Parathyroid adenoma (tissue), 2 donors: Measurements from ENCODE around the gene CWF19L1.
A peak's percentile ranks its signal among the peaks of the same experiment; 100 is the strongest.
"Not testable (repeated sequence)": the region's sequence is repeated elsewhere in the genome, so short reads cannot be mapped to it uniquely, and the experiment has no call there.

Experiments used
- H2AFZ ChIP-seq: fragments of 300-600 bp; sonication (generic); one replicate; pipeline ENCODE4 v1.7.0; 2017; ENCODE audit warnings: antibody characterized with exemption, mild to moderate bottlenecking
- H3K27ac ChIP-seq: fragments of 300-600 bp; sonication (generic); one replicate; pipeline ENCODE4 v1.7.0; 2017
- H3K27me3 ChIP-seq: fragments of 300-600 bp; sonication (generic); one replicate; pipeline ENCODE4 v1.7.0; 2017; ENCODE audit warnings: low read length; ENCODE audit not compliant: control insufficient read depth, insufficient read depth
- H3K36me3 ChIP-seq: fragments of 300-600 bp; sonication (generic); one replicate; pipeline ENCODE4 v1.7.0; 2017; ENCODE audit warnings: low read length; ENCODE audit not compliant: control insufficient read depth, insufficient read depth
- H3K4me1 ChIP-seq: fragments of 300-600 bp; sonication (generic); one replicate; pipeline ENCODE4 v1.7.0; 2017; ENCODE audit warnings: control low read depth
- H3K4me2 ChIP-seq: fragments of 300-600 bp; sonication (generic); one replicate; pipeline ENCODE4 v1.7.0; 2017; ENCODE audit warnings: low read length
- H3K4me3 ChIP-seq: fragments of 300-600 bp; sonication (generic); one replicate; pipeline ENCODE4 v1.7.0; 2017; ENCODE audit warnings: low read depth, low read length
- H3K79me2 ChIP-seq: fragments of 300-600 bp; sonication (generic); one replicate; pipeline ENCODE4 v1.7.0; 2017; ENCODE audit warnings: control low read depth
- H3K9ac ChIP-seq: fragments of 300-600 bp; sonication (generic); one replicate; pipeline ENCODE4 v1.7.0; 2017; ENCODE audit warnings: mild to moderate bottlenecking
- H3K9me3 ChIP-seq: fragments of 300-600 bp; sonication (generic); one replicate; pipeline ENCODE4 v1.7.0; 2017; ENCODE audit warnings: low read length; ENCODE audit not compliant: control insufficient read depth
- TF ChIP-seq, protein P1 (sequence below): fragments of 300-600 bp; sonication (generic); IDR thresholded peaks from one replicate; pipeline ENCODE4 v1.7.0; 2017; ENCODE audit warnings: antibody characterized with exemption, mild to moderate bottlenecking
- donor health status: primary hyperparathyroidism.

The CWF19L1 gene

GRCh38 chr10:100286051-100287033, 18.9 kb upstream of the CWF19L1 start, which contains the start of gene BLOC1S2:
TSS of gene BLOC1S2 (minus strand) at chr10:100286680. CDS start at chr10:100286659, 21 bp downstream.
- TF ChIP-seq, protein P1, sequence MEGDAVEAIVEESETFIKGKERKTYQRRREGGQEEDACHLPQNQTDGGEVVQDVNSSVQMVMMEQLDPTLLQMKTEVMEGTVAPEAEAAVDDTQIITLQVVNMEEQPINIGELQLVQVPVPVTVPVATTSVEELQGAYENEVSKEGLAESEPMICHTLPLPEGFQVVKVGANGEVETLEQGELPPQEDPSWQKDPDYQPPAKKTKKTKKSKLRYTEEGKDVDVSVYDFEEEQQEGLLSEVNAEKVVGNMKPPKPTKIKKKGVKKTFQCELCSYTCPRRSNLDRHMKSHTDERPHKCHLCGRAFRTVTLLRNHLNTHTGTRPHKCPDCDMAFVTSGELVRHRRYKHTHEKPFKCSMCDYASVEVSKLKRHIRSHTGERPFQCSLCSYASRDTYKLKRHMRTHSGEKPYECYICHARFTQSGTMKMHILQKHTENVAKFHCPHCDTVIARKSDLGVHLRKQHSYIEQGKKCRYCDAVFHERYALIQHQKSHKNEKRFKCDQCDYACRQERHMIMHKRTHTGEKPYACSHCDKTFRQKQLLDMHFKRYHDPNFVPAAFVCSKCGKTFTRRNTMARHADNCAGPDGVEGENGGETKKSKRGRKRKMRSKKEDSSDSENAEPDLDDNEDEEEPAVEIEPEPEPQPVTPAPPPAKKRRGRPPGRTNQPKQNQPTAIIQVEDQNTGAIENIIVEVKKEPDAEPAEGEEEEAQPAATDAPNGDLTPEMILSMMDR, result peak; percentile 7
- H3K4me3 ChIP-seq, result peak within 1 kb of the TSS; percentile 99
- no peaks in the 10 kb centered on the region for H3K9me3 ChIP-seq
- peak within 1 kb of the TSS; percentile 64 for H3K9ac ChIP-seq
- H3K27me3 ChIP-seq, result no peaks in the 10 kb centered on the region
- H3K4me1 ChIP-seq, result peaks cover 5% of the 10 kb centered on the region
- H3K79me2 ChIP-seq, result peaks cover 37% of the 10 kb centered on the region
- no peaks in the 10 kb centered on the region for H3K36me3 ChIP-seq
- H2AFZ ChIP-seq, result peak within 1 kb of the TSS; percentile 94
- H3K27ac ChIP-seq, result peak within 1 kb of the TSS; percentile 96
- H3K4me2 ChIP-seq, result peak within 1 kb of the TSS; percentile 99

DNA sequence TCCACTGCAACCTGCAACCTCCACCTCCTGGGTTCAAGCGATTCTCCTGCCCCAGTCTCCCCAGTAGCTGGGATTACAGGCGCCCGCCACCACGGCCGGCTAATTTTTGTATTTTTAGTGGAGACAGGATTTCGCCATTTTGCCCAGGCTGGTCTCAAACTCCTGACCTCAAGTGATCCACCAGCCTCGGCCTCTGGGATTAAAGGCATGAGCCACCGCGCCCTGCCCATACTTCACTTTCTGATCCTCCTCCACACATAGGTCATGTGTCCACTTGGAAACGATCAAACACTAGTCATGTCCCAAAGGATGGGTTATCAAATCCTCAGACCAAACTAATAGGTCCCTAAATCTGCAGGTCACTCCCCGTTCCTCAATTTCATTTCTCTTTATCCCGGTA, 17.9 kb upstream of the CWF19L1 start:
- not testable (repeated sequence) for H3K4me1 ChIP-seq, H3K27ac ChIP-seq, H3K36me3 ChIP-seq, H3K9me3 ChIP-seq, H3K9ac ChIP-seq, H3K27me3 ChIP-seq
- H3K79me2 ChIP-seq, result peaks cover 37% of the 10 kb centered on the region
- H3K4me2 ChIP-seq, result peak overlapping the region; percentile 99
- peak overlapping the region; percentile 99 for H3K4me3 ChIP-seq
- peak overlapping the region; percentile 94 for H2AFZ ChIP-seq

GRCh38 chr10:100282907-100283306, 15.5 kb upstream of the CWF19L1 start:
- H3K36me3 ChIP-seq, result no peaks in the 10 kb centered on the region
- TF ChIP-seq, protein P1, result no peak

DNA sequence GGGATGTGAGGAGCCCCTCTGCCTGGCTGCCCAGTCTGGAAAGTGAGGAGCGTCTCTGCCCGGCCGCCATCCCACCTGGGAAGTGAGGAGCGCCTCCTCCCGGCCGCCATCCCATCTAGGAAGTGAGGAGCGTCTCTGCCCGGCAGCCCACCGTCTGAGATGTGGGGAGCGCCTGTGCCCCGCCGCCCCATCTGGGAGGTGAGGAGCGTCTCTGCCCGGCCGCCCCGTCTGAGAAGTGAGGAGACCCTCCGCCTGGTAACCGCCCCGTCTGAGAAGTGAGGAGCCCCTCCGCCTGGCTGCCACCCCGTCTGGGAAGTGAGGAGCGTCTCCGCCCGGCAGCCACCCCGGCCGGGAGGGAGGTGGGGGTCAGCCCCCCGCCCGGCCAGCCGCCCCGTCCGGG, 9.5 kb upstream of the CWF19L1 start:
- H3K9ac ChIP-seq, H3K27me3 ChIP-seq, H2AFZ ChIP-seq, H3K36me3 ChIP-seq, H3K79me2 ChIP-seq, H3K9me3 ChIP-seq, H3K27ac ChIP-seq, H3K4me1 ChIP-seq, H3K4me3 ChIP-seq, H3K4me2 ChIP-seq: not testable (repeated sequence)

More at GRCh38 chr10:100282907-100283306, 15.5 kb upstream of the CWF19L1 start:
- H3K27ac ChIP-seq, result no peak overlapping the region
- H3K79me2 ChIP-seq, result peaks cover 37% of the 10 kb centered on the region
- H3K9me3 ChIP-seq, result no peaks in the 10 kb centered on the region
- no peaks in the 10 kb centered on the region for H3K27me3 ChIP-seq
- no peak overlapping the region for H3K9ac ChIP-seq
- H3K4me2 ChIP-seq, result no peak overlapping the region
- no peak overlapping the region for H2AFZ ChIP-seq
- peaks cover 5% of the 10 kb centered on the region for H3K4me1 ChIP-seq
- H3K4me3 ChIP-seq, result no peak overlapping the region

DNA sequence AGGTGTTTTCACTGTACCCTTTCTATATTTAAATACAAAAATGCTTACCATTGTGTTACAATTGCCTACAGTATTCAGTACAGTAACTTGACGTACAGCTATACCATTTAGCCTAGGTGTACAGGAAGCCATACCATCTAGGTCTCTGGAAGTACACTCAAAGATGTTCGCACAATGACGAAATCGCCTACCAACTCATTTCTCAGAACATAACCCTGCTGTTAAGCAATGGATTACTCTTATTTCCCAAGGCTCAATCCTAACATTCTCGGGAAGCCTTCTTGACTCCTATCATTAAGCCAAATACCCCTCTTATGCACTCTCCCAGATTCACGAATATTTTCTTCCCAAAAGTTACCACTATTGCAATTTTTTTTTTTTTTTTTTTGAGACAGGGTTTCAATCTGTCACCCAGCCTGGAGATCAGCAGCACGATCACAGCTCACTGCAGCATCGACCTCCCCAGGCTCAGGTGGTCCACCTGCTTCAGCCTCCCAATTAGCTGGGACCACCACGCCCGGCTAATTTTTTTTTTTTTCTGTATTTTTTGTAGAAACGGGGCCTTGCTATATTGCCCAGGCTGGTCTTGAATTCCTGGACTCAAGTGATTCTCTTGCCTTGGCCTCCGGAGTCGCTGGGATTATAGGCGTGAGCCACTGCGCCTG, 1.5 kb downstream of the CWF19L1 start:
- Histone ChIP-seq H3K4me3 (no peak overlapping the region), H3K9ac (no peak overlapping the region), H3K27ac (no peak overlapping the region), H2AFZ (no peak overlapping the region), H3K4me1 (no peaks in the 10 kb centered on the region), H3K79me2 (peaks cover 23% of the 10 kb centered on the region), H3K27me3 (no peaks in the 10 kb centered on the region), H3K9me3 (no peaks in the 10 kb centered on the region), H3K4me2 (no peak overlapping the region), H3K36me3 (no peaks in the 10 kb centered on the region)
- TF ChIP-seq, protein P1, result no peak
